ENCODE results near the gene BICDL2.

The BICDL2 gene

DNA sequence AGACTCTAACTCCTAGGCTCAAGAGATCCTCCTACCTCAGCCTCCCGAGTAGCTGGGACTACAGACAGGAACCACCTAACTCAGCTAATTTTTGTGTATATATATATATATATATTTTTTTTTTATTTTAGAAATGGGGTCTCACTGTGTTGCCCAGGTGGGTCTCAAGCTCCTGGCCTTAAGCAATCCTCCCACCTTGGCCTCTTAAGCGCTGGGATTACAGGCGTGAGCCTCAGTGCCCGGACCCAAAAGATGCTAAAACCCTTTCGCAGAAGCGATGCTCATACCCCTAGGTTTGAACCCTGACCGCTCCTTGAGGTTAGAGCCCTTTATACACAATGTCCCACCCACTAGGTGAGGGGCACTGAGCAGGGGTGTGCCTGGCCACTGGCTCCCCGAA is 26.2 kb downstream of the BICDL2 start:
- DNase-seq (ENCODE audit: low spot score) = no peak

DNA sequence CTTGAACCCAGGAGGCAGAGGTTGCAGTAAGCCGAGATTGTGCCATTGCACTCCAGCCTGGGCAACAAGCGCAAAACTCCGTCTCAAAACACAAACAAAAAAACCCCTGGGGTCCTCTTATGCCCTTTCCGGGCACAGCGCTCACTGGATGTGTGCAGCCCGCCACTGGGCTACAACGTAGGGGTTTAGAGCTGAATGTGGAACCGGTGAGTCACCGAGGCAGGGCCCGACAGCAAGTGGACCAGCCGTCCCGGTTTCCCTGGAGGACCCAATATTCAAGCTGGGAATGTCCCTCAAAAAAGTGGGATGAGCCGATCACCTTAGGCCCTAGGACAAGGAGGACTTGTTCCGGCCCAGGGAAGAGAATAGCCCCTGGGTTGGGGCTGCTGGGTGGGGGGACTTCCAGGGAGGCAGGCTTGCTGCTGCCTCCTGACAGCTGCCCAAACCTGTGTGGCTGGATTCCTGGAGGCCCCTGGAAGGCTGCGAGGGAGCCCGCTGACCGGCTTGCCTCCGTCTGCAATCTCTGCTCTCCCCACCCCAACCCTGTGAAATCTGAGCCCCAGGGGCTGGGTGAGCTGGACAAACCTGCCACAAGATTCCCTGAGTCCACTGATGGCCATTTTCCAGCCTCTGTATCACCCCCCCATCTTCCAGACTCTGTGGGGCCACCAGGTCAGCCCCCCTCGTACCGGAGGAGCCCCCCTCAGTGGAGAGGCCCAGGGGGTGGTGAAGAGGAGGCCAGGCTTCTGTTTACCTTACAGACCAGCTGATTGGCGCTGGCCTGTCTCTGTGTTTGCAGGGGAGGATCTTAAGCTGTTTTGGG is 27.0 kb downstream of the BICDL2 start:
- DNase-seq (ENCODE audit: low spot score) = peak; percentile 81

DNA sequence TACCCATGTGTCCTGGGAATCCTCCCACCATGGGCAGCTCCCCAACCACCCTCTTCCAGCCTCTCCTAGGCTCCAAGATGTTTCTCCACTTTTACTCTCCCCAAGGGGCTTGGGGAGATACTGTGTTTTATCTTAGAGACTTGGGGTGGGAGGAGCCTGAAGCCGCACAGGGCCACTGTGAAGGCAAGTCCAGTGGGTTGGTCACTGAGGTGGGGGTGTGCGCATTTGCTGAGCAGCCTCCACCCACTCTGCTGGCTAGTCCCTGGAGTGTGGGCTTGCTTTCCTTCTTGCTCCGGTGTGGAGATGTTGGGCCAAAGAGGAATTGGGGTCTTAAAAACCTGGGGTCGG is 28.1 kb downstream of the BICDL2 start:
- no peak for DNase-seq (ENCODE audit: low spot score)

DNA sequence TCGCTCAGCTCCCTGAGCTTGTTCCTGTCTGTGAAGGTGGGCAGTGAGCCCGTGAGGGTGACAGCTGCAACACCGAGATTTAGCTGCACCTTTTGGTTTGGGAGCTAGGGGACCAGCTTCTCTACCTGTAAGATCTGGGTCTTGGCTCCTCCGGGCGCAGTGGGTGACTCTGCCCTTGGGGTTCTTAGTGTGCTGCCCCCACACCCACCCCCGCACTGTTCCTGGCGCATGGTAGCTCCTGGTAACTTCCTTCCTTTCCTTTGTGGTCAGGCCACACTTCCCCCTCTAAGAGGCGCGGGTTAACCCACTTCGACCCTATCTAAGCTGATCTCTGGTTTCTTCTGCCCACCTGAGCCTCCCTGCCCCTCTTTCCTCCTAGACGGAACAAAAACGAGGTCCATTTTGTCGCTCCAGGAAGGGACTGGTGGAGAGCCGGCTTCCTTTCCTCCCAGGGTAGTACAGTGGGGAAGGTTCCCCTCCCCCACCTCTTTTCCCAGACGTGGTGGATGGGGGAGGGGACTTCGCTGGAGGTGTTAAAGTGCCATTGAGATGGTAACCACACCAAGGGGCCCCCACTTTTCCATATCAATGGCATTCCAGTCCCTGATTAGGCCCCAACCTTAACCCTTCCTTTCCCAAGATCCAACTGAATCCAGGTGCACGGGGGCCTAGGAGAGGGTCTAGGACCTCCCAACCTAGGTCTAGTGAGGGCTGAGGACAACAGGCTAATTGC is 28.6 kb downstream of the BICDL2 start:
- DNase-seq (ENCODE audit: low spot score) = no peak

DNA sequence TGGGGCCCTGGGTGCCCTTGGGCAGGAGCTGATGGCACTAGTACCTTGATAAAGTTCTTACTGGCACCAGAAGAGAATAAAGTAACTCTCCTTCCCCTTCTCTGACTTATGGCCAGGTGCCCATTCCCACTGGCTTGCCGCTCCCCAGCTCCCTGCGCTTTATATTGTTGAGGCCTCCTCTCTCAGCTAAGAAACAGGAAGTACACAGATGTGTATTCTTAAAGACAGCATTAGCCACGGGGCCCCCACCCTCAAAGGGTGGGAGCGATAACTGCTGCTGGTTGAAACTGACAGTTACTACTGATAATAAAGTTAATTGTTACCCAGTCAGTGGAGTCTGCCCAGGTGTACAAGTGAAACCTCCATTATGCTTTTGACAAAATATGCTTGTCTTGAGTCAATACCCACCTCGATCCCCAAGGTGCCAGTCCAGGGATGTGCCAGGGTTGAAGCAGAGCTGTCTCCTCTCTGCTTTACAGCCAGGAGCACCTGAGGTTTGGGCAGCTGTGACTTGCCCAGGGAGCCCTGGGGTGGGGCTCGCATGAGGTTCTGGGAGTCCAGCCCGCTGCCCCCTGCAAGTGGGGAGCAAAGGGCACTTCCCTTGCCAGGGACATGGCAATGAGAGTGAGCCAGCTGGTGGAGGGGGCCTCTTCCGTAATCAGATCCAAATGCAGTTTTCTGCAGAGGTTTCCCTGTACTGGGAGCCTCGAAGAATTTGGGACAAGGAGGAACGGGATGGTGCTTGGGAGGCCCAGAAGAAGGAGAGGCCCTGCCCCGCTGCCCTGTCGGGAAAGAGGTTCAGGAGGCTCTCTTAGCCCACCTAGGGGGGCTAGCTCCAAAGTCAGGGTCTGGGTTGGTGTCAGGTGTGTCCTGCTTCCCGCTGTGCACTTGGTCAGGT is 29.4 kb downstream of the BICDL2 start:
- DNase-seq (ENCODE audit: low spot score) = no peak

DNA sequence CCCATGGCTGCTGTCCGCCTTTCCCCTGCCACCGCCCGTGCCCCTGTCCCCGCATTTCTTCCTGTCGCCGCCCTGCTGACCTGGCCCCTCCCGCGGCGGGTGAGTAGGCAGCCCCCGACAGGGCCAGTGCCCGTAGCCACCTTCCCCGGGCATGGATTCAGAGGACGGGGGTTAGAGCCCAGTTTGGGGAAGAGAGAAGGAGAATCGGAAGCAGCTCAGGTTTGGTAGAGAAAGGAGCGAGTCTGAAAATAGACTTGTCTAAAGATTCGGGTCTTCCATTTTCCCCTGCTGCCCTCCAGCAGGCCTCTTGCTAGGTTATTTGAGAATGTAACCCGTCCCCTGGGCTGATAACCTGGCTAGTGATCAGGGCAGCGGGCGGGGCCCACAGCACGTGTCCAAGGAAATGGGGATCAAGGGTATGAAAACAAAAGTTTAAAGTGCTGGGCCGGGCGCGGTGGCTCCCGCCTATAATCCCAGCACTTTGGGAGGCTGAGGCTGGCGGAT is 31.9 kb downstream of the BICDL2 start:
- no peak for DNase-seq (ENCODE audit: low spot score)

DNA sequence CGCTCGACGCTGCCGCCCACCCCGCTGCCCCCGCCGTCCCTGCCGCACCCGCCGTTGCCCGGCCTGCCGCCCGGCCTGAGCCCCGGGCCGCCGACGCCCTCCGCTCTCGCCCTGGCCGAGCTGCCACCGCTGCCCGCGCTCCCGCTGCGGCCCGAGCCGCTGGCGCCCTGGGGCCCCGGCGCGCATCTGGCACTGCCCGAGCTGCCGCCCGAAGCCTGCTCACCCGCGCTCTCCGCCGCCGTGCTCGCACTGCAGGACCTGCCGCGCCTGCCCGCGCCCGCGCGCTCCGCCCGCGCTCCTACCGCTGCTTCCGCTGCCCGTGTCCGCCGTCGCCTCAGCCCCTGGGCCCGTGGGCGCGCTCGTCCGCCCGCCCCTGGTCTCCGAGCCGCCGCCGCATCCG is 32.4 kb downstream of the BICDL2 start:
- DNase-seq (ENCODE audit: low spot score) = no peak

DNA sequence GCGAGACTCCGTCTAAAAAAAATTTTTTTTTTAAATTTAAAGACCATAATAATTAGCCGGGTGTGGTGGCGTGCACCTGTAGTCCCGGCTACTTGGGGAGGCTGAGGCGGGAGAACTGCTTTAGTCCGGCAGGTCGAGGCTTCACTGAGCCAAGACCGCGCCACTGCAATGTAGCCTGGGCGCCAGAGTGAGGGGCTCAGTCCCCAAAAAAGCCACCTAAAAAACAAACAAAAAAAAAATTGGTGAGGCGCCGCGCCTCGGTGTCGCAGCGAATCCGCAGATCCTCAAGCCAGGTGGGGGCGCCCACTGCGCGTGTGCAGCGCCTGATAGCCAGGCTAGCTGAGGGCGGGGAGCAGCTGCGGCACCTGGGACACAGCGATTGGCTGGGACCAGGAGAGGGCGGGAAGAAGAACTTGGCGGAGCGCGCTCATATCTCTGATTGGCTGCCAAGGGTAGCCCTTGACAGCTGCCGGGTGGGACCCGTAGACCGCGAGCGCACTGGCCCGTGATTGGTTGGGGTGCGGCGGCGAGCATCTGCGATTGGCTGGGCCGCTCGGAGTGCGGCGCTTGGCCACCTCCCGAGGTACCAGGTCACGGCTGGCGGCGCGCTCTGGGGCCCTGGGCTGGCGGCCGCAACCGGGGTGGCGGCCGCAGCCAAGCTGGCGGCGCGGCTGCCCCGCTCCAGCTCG is 33.0 kb downstream of the BICDL2 start:
- peak; percentile 98 for DNase-seq (ENCODE audit: low spot score)

DNA sequence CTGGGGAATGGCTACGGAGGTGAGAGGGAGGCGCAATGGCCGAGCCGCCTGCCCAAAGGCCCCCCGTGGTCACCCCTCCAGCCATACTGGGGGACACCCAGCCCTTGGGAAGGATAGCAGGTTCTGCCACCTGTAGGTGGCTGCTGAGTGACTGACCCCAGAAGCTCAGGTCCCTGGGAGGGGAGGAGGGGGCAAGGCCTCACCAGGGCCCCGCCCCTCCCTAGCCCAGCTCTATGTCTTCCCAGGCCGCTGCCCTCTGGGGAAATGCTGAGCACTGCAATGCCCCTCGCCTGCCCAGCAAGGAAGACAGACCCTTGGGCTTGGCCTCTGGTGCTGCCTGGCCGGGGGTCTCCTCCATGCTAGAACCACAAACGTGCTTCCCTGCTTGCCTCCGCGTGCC is 35.4 kb downstream of the BICDL2 start:
- DNase-seq (ENCODE audit: low spot score) = no peak

DNA sequence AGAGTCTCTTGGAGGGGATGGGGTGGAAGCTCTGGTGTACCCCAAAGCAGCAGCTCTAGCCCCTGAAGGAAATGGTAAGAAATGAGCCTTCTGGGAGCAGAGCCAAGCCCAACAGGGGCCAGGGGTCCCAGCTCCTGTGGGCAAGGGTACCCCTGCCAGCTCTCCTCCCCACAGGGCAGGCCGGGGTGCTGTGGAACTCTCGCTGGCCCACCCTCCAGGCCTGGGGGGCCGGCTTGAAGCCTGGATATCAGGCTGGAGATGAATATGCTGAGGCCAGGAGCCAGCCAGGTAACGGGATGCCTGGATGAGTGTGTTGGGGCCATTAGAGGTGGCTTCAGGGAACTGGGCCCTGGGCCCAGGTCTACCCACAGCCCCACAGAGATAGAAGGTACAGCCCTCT is 36.2 kb downstream of the BICDL2 start:
- DNase-seq (ENCODE audit: low spot score) = no peak

DNA sequence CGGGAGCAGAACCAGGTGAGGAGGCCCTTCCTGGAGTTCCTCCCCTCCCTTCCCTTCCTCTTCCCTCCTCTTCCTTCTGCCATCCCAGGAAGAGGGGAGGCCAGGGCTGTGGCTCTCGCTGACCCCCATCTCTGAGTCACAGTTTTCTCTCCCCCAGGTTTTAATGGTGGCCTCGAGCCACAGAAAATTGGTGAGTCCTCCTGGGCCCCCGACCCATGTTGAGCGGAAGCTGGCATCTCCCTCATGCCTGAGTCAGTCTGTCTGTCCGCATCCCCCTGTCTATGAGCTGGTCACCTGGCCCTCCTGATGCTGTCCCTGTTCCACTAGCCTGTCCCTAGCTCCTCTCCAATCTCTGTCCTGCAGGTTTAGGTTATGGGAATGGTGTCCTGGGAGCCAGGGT is 36.8 kb downstream of the BICDL2 start:
- DNase-seq (ENCODE audit: low spot score) = no peak

DNA sequence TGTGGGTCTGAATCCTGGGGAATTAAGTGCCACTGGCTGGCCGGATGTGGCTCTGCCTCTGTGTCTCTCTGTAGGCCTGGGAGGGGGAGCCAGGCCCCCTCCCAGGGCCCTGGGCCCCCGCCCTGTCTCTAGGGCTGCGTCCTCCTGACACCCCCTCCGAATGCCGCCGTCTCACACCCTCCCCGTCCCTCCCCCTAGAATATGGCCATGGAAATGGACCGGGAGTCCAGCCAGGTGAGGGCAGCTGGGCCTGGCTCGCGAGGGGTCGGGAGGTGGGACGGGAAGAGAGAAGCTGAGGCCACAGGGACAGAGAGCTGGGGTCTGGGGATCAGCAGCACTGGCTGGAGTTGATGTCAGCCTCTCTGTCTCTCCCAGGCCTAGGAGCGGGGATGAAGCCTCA is 40.4 kb downstream of the BICDL2 start:
- DNase-seq (ENCODE audit: low spot score) = no peak

DNA sequence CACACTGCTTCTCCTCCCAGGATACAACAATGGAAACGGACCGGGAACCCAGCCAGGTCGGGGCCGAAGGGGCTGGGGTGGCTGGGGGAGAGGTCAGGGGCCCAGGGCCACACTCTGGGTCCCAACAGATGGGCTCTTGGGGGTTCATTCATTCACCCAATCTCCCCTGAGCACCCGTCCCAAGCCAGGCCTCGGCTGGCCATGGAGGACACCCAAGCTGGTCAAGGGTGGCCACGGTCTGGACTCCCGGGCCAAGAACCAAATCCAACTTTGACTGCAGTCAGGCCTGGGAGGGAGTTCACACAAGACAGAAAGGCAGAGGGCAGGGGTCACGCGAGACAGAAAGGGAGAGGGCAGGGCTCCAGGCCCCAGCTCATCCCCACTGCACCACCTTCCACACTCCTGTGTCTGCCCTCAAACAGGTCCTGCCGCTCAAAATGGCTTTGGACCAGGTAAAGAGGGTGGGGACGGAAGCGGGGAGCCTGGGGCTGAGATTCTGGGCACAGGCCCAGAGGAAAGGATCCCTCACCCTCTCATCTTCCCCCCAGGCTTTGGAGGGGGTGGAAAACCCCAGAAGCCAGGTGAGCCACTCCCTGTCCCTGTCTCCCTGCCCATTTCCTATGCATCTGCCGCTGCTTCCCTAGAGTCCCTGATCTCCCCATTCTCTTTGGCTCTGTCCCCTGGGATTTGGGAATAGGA is 44.2 kb downstream of the BICDL2 start:
- DNase-seq (ENCODE audit: low spot score) = no peak

DNA sequence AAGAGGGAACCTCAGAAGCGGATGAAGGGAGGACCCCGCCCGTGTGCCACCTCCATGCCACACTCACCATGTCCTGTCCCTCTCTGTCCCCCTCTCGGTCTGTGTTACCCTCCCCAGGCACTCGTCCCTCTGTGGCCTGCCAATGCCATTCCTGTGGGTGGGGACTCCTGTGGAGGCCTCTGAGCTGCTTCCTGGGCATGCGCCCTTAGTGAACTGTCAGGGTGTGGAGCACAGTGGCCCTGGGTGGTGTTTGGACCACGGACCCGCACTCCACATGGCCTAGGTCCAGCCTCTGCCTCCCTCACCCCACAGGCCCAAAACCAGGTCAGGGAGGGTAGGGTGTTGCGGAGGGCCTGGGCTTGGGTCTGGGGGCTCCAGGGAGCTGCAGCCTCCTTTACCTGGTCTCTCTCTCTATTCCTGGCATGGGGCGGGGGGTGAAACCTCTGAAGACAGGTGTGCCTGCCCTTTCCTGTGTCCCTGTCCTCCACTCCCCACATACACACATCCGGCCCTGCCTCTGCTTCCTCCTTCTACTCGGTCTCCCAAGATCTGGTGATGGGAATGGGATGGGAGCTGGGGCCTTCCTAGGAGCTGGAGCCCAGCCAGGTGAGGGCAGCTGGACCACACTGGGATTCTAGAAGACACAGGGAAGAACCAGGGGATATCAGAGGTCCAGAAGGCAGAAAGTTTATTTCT is 45.0 kb downstream of the BICDL2 start:
- no peak for DNase-seq (ENCODE audit: low spot score)

DNA sequence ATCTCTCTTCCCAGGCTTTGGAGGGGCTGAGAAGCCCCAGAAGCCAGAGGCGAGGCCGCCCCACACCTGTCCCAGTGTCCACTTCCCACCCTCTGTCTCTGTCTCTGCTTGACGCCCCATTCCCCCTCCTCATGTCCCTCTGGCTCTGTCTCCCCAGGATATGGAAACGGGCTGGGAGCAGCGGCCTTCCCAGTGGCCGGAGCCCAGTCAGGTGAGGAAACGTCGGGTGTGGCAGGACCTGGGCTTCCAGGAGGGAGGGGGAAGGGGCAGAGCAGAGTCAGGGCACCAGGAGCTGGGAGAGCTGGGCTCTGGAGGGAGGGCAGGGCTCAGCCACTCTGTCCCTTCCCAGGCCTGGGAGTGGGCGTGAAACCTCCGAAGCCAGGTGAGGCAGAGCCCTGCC is 45.9 kb downstream of the BICDL2 start:
- DNase-seq (ENCODE audit: low spot score) = no peak

DNA sequence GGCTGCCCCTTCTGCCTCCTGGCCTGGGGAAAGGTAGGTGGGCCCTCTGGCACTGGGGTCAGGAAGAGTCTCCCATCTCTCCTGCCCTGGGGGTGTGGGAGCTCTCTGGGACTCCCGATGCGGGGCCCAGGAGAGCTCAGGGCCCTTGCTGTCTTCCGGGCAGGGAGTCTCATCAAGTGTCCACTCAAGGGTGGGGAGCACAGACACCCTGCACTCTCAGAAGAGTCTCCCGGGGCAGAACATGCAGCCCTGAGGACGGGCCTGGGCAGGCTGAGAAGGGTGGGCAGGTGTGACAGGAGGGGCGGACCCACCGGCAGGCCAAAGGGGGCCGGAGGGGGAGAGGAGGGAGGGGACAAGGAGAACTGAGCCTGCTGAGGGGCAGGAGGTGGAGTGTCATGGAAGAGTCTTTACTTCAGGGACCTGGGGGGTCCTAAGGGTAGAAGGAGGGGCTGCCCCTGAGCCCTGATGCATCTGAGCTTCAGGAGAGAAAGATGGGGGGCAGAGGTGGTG is 48.1 kb downstream of the BICDL2 start:
- no peak for DNase-seq (ENCODE audit: low spot score)

DNA sequence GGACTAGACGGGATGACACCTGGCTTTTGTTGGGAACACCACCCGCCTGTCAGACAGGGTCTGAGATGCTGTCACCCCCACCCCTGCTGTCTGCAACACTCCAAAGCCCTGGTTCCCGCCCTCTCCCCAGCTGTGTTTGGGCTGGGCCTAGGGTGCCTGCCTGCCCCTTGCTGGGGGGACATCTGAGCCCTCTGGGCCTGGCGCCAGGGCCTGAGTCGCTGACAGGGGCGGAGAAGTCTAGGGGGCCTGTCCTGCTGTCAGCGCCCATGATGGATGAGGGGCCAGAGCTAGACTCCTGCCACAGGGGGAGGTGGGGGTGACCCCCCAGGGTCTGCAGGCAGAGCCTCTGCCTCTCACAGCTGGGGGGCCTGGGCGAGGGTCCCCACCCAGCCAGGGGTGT is 48.9 kb downstream of the BICDL2 start:
- no peak for DNase-seq (ENCODE audit: low spot score)

DNA sequence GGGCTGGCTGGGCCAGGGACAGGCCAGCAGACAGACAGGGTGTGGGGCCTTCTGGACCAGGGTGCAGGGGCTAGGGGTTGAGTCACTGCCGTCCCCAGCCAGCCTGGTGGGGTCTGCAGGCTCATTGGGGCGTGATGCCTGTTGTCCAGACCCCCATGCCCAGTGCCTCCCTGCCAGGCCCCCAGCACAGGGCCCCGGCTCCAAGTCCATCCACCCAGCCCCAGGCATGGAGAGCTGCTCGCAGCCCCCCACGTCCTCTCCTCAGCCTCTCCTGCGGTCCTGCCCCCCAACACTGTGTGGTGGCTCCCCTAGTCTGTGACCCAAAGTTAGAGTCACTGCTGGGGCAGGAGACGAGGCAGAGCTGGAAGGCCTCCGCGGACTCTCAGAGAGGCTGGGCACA is 49.5 kb downstream of the BICDL2 start:
- DNase-seq (ENCODE audit: low spot score) = no peak

DNA sequence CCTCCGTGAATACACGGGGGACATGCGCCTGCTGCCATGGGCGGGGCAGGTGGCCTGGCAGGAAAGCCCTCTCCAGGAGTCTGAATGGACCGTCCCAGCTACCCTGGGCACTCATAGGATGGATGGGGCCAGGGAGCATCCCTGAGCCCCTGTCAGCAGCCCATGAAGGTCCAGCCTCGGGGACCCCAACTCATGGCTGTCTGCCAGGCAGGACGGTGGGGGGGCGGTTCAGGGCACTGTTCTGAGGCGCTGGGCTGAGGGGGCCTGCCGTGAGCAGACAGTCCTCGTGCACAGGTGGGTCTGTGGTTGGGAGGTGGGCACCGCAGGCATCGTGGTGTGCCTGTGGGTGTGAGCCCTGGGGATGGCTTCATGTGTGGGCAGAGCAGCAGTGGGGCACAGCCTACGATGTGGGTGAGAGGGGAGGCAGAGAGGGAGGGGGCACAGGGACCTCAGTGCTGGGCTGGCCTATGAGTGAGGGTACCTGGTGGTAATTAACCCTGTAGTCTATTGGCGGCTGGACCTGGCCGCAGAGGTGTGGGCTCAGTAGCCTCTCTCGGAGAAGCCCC is 50.0 kb downstream of the BICDL2 start:
- DNase-seq (ENCODE audit: low spot score) = no peak

DNA sequence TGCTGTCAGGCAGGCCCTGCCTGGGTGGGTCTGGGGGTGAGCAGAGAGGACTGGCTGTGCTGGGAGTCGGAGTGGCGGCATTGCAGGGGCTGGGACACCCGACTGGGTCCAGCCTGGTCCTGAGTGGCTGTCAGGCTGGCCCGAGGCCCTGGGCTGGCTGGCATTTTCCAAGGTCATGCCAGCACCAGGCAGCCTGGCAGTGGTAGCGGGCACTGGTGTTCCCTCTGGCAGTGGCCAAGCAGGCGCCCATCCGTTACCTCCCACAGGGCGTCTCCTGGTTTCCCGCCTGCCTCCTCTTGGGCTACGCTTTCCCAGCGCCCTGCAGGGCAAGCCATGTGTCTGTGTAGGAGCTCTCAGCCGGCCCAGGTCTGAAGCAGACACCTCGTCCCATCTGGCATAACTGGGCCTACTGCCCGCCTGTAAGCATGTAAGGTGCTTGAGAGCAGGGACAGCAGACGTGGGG is 50.8 kb downstream of the BICDL2 start:
- DNase-seq (ENCODE audit: low spot score) = no peak
